Nephron (organoid): ENCODE measurements around the gene SPDL1.

Experiments used
- H3K27ac Mint-ChIP-seq, 3 experiments: 2 replicates each; pipeline ENCODE4 v1.8.0; 2020; ENCODE audit warnings: mixed read lengths in 3 of 3, mild to moderate bottlenecking in 2 of 3, moderate library complexity in 1 of 3
- H3K27me3 Mint-ChIP-seq: 2 replicates; pipeline ENCODE4 v1.8.0; 2021; ENCODE audit warnings: low read depth, mild to moderate bottlenecking, moderate library complexity, mixed read lengths
- H3K36me3 Mint-ChIP-seq: 2 replicates; pipeline ENCODE4 v1.8.0; 2020; ENCODE audit warnings: low read depth, mixed read lengths
- H3K4me1 Mint-ChIP-seq: 2 replicates; pipeline ENCODE4 v1.8.0; 2020; ENCODE audit warnings: mixed read lengths
- H3K4me3 Mint-ChIP-seq, 3 experiments: 2 replicates each; pipeline ENCODE4 v1.8.0; 2020; ENCODE audit warnings: mild to moderate bottlenecking in 3 of 3, mixed read lengths in 3 of 3, moderate library complexity in 2 of 3
- H3K9me3 Mint-ChIP-seq: 2 replicates; pipeline ENCODE4 v1.8.0; 2020; ENCODE audit warnings: mixed read lengths
- CTCF ChIP-seq, 3 experiments: fragments of 200-600 bp; sonication (generic); IDR thresholded peaks; one replicate each; pipeline ENCODE4 v1.5.0; 2021; ENCODE audit warnings: antibody characterized with exemption in 3 of 3; ENCODE audit not compliant: unreplicated experiment in 3 of 3

The SPDL1 gene

GRCh38 chr5:169583424-169584220 lies at the start of gene SPDL1:
Gene SPDL1, plus strand, starts transcription at chr5:169583773. Its CDS starts 4,644 bp downstream, at chr5:169588417.
- Mint-ChIP-seq H3K27ac (peak within 1 kb of the TSS; percentile 84 to 97 (median 95)), H3K9me3 (no peaks in the 10 kb centered on the region), H3K27me3 (no peaks in the 10 kb centered on the region), H3K4me1 (peaks cover 28% of the 10 kb centered on the region), H3K4me3 (peak within 1 kb of the TSS; percentile 96 to 99 (median 98)), H3K36me3 (peaks cover 6% of the 10 kb centered on the region)
- no peak for TF ChIP-seq CTCF (IDR thresholded peaks at IDR 0.05; ENCODE audit: unreplicated experiment in 3 of 3)

- Mint-ChIP-seq H3K27ac (peak overlapping the region; percentile 49 to 91 (median 60)), H3K27me3 (peaks cover 17% of the 10 kb centered on the region), H3K4me1 (peaks cover 15% of the 10 kb centered on the region), H3K36me3 (no peaks in the 10 kb centered on the region), H3K9me3 (no peaks in the 10 kb centered on the region), H3K4me3 (no peak overlapping the region)
- TF ChIP-seq CTCF (IDR thresholded peaks at IDR 0.05; ENCODE audit: unreplicated experiment in 3 of 3), result no peak
These were observed 49.2 kb upstream of the SPDL1 start for GRCh38 chr5:169534311-169534880.

GRCh38 chr5:169534939-169535338 lies 48.6 kb upstream of the SPDL1 start:
- Mint-ChIP-seq H3K27ac (peak overlapping the region; percentile 49 to 91 (median 60)), H3K9me3 (no peaks in the 10 kb centered on the region), H3K36me3 (no peaks in the 10 kb centered on the region), H3K4me3 (no peak overlapping the region), H3K4me1 (peaks cover 15% of the 10 kb centered on the region), H3K27me3 (peaks cover 18% of the 10 kb centered on the region)
- TF ChIP-seq CTCF (IDR thresholded peaks at IDR 0.05; ENCODE audit: unreplicated experiment in 3 of 3), result no peak

GRCh38 chr5:169538944-169539343 lies 44.6 kb upstream of the SPDL1 start:
- H3K4me1 Mint-ChIP-seq, result peaks cover 15% of the 10 kb centered on the region
- no peak for TF ChIP-seq CTCF (IDR thresholded peaks at IDR 0.05; ENCODE audit: unreplicated experiment in 3 of 3)
- H3K4me3 Mint-ChIP-seq, result no peak overlapping the region
- H3K27ac Mint-ChIP-seq, result peak overlapping the region in 2 of 3 experiments; percentile 53 to 54
- peaks cover 5% of the 10 kb centered on the region for H3K9me3 Mint-ChIP-seq
- H3K36me3 Mint-ChIP-seq, result no peaks in the 10 kb centered on the region
- H3K27me3 Mint-ChIP-seq, result peaks cover 17% of the 10 kb centered on the region

GRCh38 chr5:169542811-169543210 lies 40.8 kb upstream of the SPDL1 start:
- H3K27ac Mint-ChIP-seq, result no peak overlapping the region
- no peak for TF ChIP-seq CTCF (IDR thresholded peaks at IDR 0.05; ENCODE audit: unreplicated experiment in 3 of 3)
- H3K4me3 Mint-ChIP-seq, result no peak overlapping the region
- H3K36me3 Mint-ChIP-seq, result no peaks in the 10 kb centered on the region
- peaks cover 6% of the 10 kb centered on the region for H3K4me1 Mint-ChIP-seq
- H3K9me3 Mint-ChIP-seq, result peaks cover 5% of the 10 kb centered on the region
- H3K27me3 Mint-ChIP-seq, result peaks cover 14% of the 10 kb centered on the region
